Mesodermal cell (in vitro differentiated cells): ENCODE measurements around the gene XRCC3.

Source experiments
- H3K27ac ChIP-seq: 2 replicates; pipeline ENCODE4 v1.7.0; 2013; ENCODE audit warnings: mild to moderate bottlenecking, low read depth, low read length, moderate library complexity; ENCODE audit not compliant: severe bottlenecking
- H3K36me3 ChIP-seq: 2 replicates; pipeline ENCODE4 v1.7.1; 2013; ENCODE audit warnings: mild to moderate bottlenecking, low read length, moderate library complexity; ENCODE audit not compliant: control insufficient read depth, insufficient read depth
- H3K4me1 ChIP-seq: one replicate; pipeline ENCODE4 v1.7.1; 2013; ENCODE audit warnings: mild to moderate bottlenecking, low read length; ENCODE audit not compliant: insufficient read depth, control insufficient read depth, poor library complexity, severe bottlenecking
- H3K4me3 ChIP-seq: 2 replicates; pipeline ENCODE4 v1.7.0; 2013; ENCODE audit warnings: low read length, control low read depth, mild to moderate bottlenecking; ENCODE audit not compliant: insufficient read depth, poor library complexity, severe bottlenecking; ENCODE audit errors: extremely low read depth
- H3K9me3 ChIP-seq: 2 replicates; pipeline ENCODE4 v1.7.1; 2013; ENCODE audit warnings: mild to moderate bottlenecking, low read length, moderate library complexity; ENCODE audit not compliant: control insufficient read depth
- WGBS, 2 experiments: methylation state at CpG; one replicate each; pipeline ENCODE4 v1.1.5; 2013; ENCODE audit warnings: missing lambda C conversion rate in 2 of 2; ENCODE audit not compliant: insufficient coverage in 2 of 2; 5-methylcytosine and 5-hydroxymethylcytosine counted together

Gene XRCC3

GRCh38 chr14:103738166-103738565 is 22.9 kb upstream of the XRCC3 start:
- peaks cover 10% of the 10 kb centered on the region for H3K4me1 ChIP-seq
- no peak overlapping the region for H3K27ac ChIP-seq
- WGBS, 2 experiments: 86 to 89% methylated on average over 7 to 10 of the region's 10 CpGs
- peaks cover 20% of the 10 kb centered on the region for H3K36me3 ChIP-seq
- no peak overlapping the region for H3K4me3 ChIP-seq
- no peaks in the 10 kb centered on the region for H3K9me3 ChIP-seq

GRCh38 chr14:103737432-103738045 is 22.3 kb upstream of the XRCC3 start:
- H3K36me3 ChIP-seq: peaks cover 24% of the 10 kb centered on the region
- 94 to 95% methylated on average over 14 to 16 of the region's 16 CpGs for WGBS, 2 experiments
- H3K4me3 ChIP-seq: no peak overlapping the region
- no peak overlapping the region for H3K27ac ChIP-seq
- H3K4me1 ChIP-seq: peaks cover 10% of the 10 kb centered on the region
- no peaks in the 10 kb centered on the region for H3K9me3 ChIP-seq

GRCh38 chr14:103736546-103737431 is 21.5 kb upstream of the XRCC3 start:
- no peak overlapping the region for H3K27ac ChIP-seq

GRCh38 chr14:103735815-103736545 is 20.7 kb upstream of the XRCC3 start:
- no peaks in the 10 kb centered on the region for H3K9me3 ChIP-seq
- peaks cover 34% of the 10 kb centered on the region for H3K36me3 ChIP-seq
- H3K27ac ChIP-seq: no peak overlapping the region
- H3K4me3 ChIP-seq: no peak overlapping the region
- H3K4me1 ChIP-seq: peaks cover 2% of the 10 kb centered on the region
- 93% methylated on average over 22 of the region's 22 CpGs for WGBS, 2 experiments

More at GRCh38 chr14:103736546-103737431, 21.5 kb upstream of the XRCC3 start:
- Histone ChIP-seq H3K4me3 (no peak overlapping the region), H3K36me3 (peaks cover 27% of the 10 kb centered on the region), H3K9me3 (no peaks in the 10 kb centered on the region), H3K4me1 (peaks cover 9% of the 10 kb centered on the region)
- WGBS, 2 experiments: 97% methylated on average over 6 of the region's 10 CpGs

- no peak overlapping the region for H3K4me3 ChIP-seq
- H3K36me3 ChIP-seq: peaks cover 38% of the 10 kb centered on the region
- no peak overlapping the region for H3K27ac ChIP-seq
- WGBS, 2 experiments: 88 to 91% methylated on average over 6 of the region's 7 CpGs
- no peaks in the 10 kb centered on the region for H3K9me3 ChIP-seq
- H3K4me1 ChIP-seq: no peaks in the 10 kb centered on the region
These were observed 20.2 kb upstream of the XRCC3 start for GRCh38 chr14:103735439-103735814.

GRCh38 chr14:103735022-103735421 is 19.8 kb upstream of the XRCC3 start:
- H3K4me1 ChIP-seq: no peaks in the 10 kb centered on the region
- no peak overlapping the region for H3K27ac ChIP-seq
- 93 to 97% methylated on average over 9 to 10 of the region's 12 CpGs for WGBS, 2 experiments
- H3K36me3 ChIP-seq: peaks cover 42% of the 10 kb centered on the region
- H3K9me3 ChIP-seq: no peaks in the 10 kb centered on the region
- H3K4me3 ChIP-seq: no peak overlapping the region

GRCh38 chr14:103734081-103734888 is 19.0 kb upstream of the XRCC3 start:
- no peak overlapping the region for H3K4me3 ChIP-seq
- no peaks in the 10 kb centered on the region for H3K4me1 ChIP-seq
- peaks cover 49% of the 10 kb centered on the region for H3K36me3 ChIP-seq
- H3K27ac ChIP-seq: no peak overlapping the region
- WGBS, 2 experiments: 93 to 97% methylated on average over 19 to 23 of the region's 23 CpGs
- no peaks in the 10 kb centered on the region for H3K9me3 ChIP-seq

GRCh38 chr14:103733651-103734050 is 18.4 kb upstream of the XRCC3 start:
- 96 to 98% methylated on average over 12 to 13 of the region's 14 CpGs for WGBS, 2 experiments
- Histone ChIP-seq H3K27ac (no peak overlapping the region), H3K36me3 (peaks cover 54% of the 10 kb centered on the region), H3K9me3 (no peaks in the 10 kb centered on the region), H3K4me1 (no peaks in the 10 kb centered on the region), H3K4me3 (no peak overlapping the region)

- H3K36me3 ChIP-seq: peaks cover 55% of the 10 kb centered on the region
These were observed 17.8 kb upstream of the XRCC3 start for GRCh38 chr14:103732868-103733620.

More at GRCh38 chr14:103732868-103733620, 17.8 kb upstream of the XRCC3 start:
- 94 to 96% methylated on average over 7 to 8 of the region's 9 CpGs for WGBS, 2 experiments
- Histone ChIP-seq H3K4me1 (no peaks in the 10 kb centered on the region), H3K27ac (no peak overlapping the region), H3K4me3 (no peak overlapping the region), H3K9me3 (no peaks in the 10 kb centered on the region)
